MM.1S (cell line): ENCODE results near the gene CLASP1.
"Not testable (repeated sequence)": the region's sequence is repeated elsewhere in the genome, so short reads cannot be mapped to it uniquely, and the experiment has no call there.

Experiments
- EZH2 ChIP-seq: fragments of 300-600 bp; sonication (generic); optimal IDR thresholded peaks from 2 replicates; pipeline ENCODE3; 2017; ENCODE audit warnings: low read depth, mild to moderate bottlenecking, antibody characterized with exemption, low read length, mixed read lengths
- TF ChIP-seq, protein P1 (sequence below): fragments of 300-600 bp; sonication (generic); IDR thresholded peaks from 2 replicates; pipeline ENCODE4 v1.5.1; 2016; ENCODE audit warnings: antibody characterized with exemption, low read length, mixed read lengths

DNA sequence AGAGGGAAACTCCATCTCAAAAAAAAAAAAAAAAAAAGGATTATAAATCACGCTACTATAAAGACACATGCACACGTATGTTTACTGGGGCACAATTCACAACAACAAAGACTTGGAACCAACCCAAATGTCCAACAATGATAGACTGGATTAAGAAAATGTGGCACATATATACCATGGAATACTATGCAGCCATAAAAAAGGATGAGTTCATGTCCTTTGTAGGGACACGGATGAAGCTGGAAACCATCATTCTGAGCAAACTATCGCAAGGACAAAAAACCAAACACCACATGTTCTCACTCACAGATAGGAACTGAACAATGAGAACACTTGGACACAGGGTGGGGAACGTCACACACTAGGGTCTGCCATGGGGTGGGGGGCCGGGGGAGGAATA, 9.4 kb downstream of the CLASP1 start:
- TF ChIP-seq, protein P1, sequence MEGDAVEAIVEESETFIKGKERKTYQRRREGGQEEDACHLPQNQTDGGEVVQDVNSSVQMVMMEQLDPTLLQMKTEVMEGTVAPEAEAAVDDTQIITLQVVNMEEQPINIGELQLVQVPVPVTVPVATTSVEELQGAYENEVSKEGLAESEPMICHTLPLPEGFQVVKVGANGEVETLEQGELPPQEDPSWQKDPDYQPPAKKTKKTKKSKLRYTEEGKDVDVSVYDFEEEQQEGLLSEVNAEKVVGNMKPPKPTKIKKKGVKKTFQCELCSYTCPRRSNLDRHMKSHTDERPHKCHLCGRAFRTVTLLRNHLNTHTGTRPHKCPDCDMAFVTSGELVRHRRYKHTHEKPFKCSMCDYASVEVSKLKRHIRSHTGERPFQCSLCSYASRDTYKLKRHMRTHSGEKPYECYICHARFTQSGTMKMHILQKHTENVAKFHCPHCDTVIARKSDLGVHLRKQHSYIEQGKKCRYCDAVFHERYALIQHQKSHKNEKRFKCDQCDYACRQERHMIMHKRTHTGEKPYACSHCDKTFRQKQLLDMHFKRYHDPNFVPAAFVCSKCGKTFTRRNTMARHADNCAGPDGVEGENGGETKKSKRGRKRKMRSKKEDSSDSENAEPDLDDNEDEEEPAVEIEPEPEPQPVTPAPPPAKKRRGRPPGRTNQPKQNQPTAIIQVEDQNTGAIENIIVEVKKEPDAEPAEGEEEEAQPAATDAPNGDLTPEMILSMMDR, result not testable (repeated sequence)
- not testable (repeated sequence) for TF ChIP-seq EZH2
